Measurements from ENCODE around the gene CLK2.
"Not testable (repeated sequence)": the region's sequence is repeated elsewhere in the genome, so short reads cannot be mapped to it uniquely, and the experiment has no call there.

Gene CLK2

GRCh38 chr1:155295942-155296267 is 22.6 kb upstream of the CLK2 start:
- DNase-seq, result no peak

- no peak for DNase-seq
Observed at GRCh38 chr1:155295183-155295941, 22.1 kb upstream of the CLK2 start.

GRCh38 chr1:155294520-155295182 is 21.3 kb upstream of the CLK2 start:
- DNase-seq, result no peak

- no peak for DNase-seq
Observed at GRCh38 chr1:155293086-155293749, 19.9 kb upstream of the CLK2 start.

- not testable (repeated sequence) for DNase-seq
Observed at GRCh38 chr1:155291006-155291405, 17.7 kb upstream of the CLK2 start.

GRCh38 chr1:155287987-155288543 is 14.8 kb upstream of the CLK2 start:
- no peak for DNase-seq

- no peak for DNase-seq
Observed at GRCh38 chr1:155286544-155286943, 13.2 kb upstream of the CLK2 start.

GRCh38 chr1:155285631-155286044 is 12.3 kb upstream of the CLK2 start:
- DNase-seq, result no peak

GRCh38 chr1:155285063-155285462 is 11.8 kb upstream of the CLK2 start:
- no peak for DNase-seq

GRCh38 chr1:155284476-155284875 is 11.2 kb upstream of the CLK2 start:
- DNase-seq, result no peak

GRCh38 chr1:155282488-155283091 is 9.3 kb upstream of the CLK2 start:
- DNase-seq, result no peak

- DNase-seq, result no peak
Observed at GRCh38 chr1:155279268-155279667, 6.0 kb upstream of the CLK2 start.

- DNase-seq, result no peak
Observed at GRCh38 chr1:155278689-155279160, 5.4 kb upstream of the CLK2 start.

- DNase-seq, result peak; percentile 74 to 78
Observed at GRCh38 chr1:155277902-155278688, 4.8 kb upstream of the CLK2 start.

- DNase-seq, result peak; percentile 100
Observed at GRCh38 chr1:155277070-155277901, 4.0 kb upstream of the CLK2 start, which contains the start of gene HCN3. Gene HCN3 (plus strand): TSS chr1:155277463. CDS start chr1:155277591, 128 bp downstream.

GRCh38 chr1:155272466-155273342 is 600 bp downstream of the CLK2 start:
- peak in 1 of 2 experiments; percentile 74 for DNase-seq

GRCh38 chr1:155269381-155269780 is 3.9 kb downstream of the CLK2 start:
- no peak for DNase-seq

- DNase-seq, result no peak
Observed at GRCh38 chr1:155268630-155269029, 4.7 kb downstream of the CLK2 start.

GRCh38 chr1:155267373-155267772 is 5.9 kb downstream of the CLK2 start:
- no peak for DNase-seq

- no peak for DNase-seq
Observed at GRCh38 chr1:155266553-155266952, 6.8 kb downstream of the CLK2 start.
